Brain microvascular endothelial cell (primary cell): ENCODE results near the gene CNBD2.
A peak's percentile ranks its signal among the peaks of the same experiment; 100 is the strongest.
"Not testable (repeated sequence)": the region's sequence is repeated elsewhere in the genome, so short reads cannot be mapped to it uniquely, and the experiment has no call there.

Source experiments
- DNase-seq: peaks from one replicate; pipeline ENCODE4 v3.0.0-alpha.2; 2020
- H3K27ac ChIP-seq: fragments of 250-450 bp; sonication (Bioruptor Pico); 2 replicates; pipeline ENCODE4 v1.5.1; 2020; ENCODE audit warnings: mild to moderate bottlenecking, moderate library complexity
- H3K27me3 ChIP-seq: fragments of 250-450 bp; sonication (Bioruptor Pico); replicated peaks from 2 replicates; pipeline ENCODE4 v1.5.1; 2020; ENCODE audit warnings: mild to moderate bottlenecking
- H3K36me3 ChIP-seq: fragments of 250-450 bp; sonication (Bioruptor Pico); replicated peaks from 2 replicates; pipeline ENCODE4 v1.5.1; 2020; ENCODE audit warnings: mild to moderate bottlenecking
- H3K4me3 ChIP-seq: 2 replicates; pipeline ENCODE4 v1.5.1; 2011; ENCODE audit warnings: low read depth, mild to moderate bottlenecking, control low read depth, low read length, moderate library complexity
- CTCF ChIP-seq: IDR thresholded peaks from 2 replicates; pipeline ENCODE4 v1.5.1; 2011; ENCODE audit warnings: low read depth, mild to moderate bottlenecking, moderate library complexity, low read length, control low read depth, inconsistent platforms; ENCODE audit errors: missing control alignments
- in situ Hi-C: cut with HindIII; loops from 2 replicates; pipeline ENCODE4 v1.10.0; 2017; ENCODE audit warnings: low sequenced_read_pairs, low pct_ligation_motif_present

CNBD2 gene

GRCh38 chr20:35992713-35993335 lies 24.4 kb downstream of the CNBD2 start:
- peak; percentile 89 for TF ChIP-seq CTCF
- no peak overlapping the region for H3K4me3 ChIP-seq

GRCh38 chr20:35994994-35995453 lies 26.6 kb downstream of the CNBD2 start:
- no peaks in the 10 kb centered on the region for H3K36me3 ChIP-seq
- H3K27me3 ChIP-seq: no peaks in the 10 kb centered on the region
- H3K27ac ChIP-seq: no peak overlapping the region
- DNase-seq: peak; percentile 77
- in situ Hi-C loops: no loop called here
- TF ChIP-seq CTCF: peak; percentile 100
- no peak overlapping the region for H3K4me3 ChIP-seq

More at GRCh38 chr20:35992713-35993335, 24.4 kb downstream of the CNBD2 start:
- in situ Hi-C loops: no loop called here
- Histone ChIP-seq H3K27me3 (no peaks in the 10 kb centered on the region), H3K36me3 (no peaks in the 10 kb centered on the region), H3K27ac (no peak overlapping the region)
- peak; percentile 52 for DNase-seq

GRCh38 chr20:35996492-35996891 lies 28.1 kb downstream of the CNBD2 start:
- H3K36me3 ChIP-seq, DNase-seq, H3K27ac ChIP-seq, H3K4me3 ChIP-seq, in situ Hi-C loops, H3K27me3 ChIP-seq: not testable (repeated sequence)

- H3K36me3 ChIP-seq, in situ Hi-C loops, H3K27me3 ChIP-seq, H3K4me3 ChIP-seq, H3K27ac ChIP-seq, DNase-seq: not testable (repeated sequence)
Observed at GRCh38 chr20:36001331-36001730, 32.9 kb downstream of the CNBD2 start.

- Histone ChIP-seq H3K4me3 (no peak overlapping the region), H3K27me3 (no peaks in the 10 kb centered on the region), H3K27ac (no peak overlapping the region), H3K36me3 (no peaks in the 10 kb centered on the region)
- no peak for TF ChIP-seq CTCF
- in situ Hi-C loops: no loop called here
- DNase-seq: no peak
Observed at GRCh38 chr20:36002855-36003254, 34.5 kb downstream of the CNBD2 start.

GRCh38 chr20:36004045-36004444 lies 35.7 kb downstream of the CNBD2 start:
- no peak overlapping the region for H3K27ac ChIP-seq
- DNase-seq: no peak
- TF ChIP-seq CTCF: no peak
- H3K36me3 ChIP-seq: no peaks in the 10 kb centered on the region
- H3K27me3 ChIP-seq: no peaks in the 10 kb centered on the region
- in situ Hi-C loops: no loop called here
- no peak overlapping the region for H3K4me3 ChIP-seq

GRCh38 chr20:36008461-36009035 lies 40.2 kb downstream of the CNBD2 start:
- Histone ChIP-seq H3K36me3 (no peaks in the 10 kb centered on the region), H3K27me3 (no peaks in the 10 kb centered on the region), H3K4me3 (no peak overlapping the region), H3K27ac (no peak overlapping the region)
- in situ Hi-C loops: no loop called here
- TF ChIP-seq CTCF: no peak
- DNase-seq: no peak
